Measurements from ENCODE around the gene ORC5. TPM values are rescaled to one million over a fixed set of nuclear protein-coding genes. Genes with fewer than 3 reads are reported as not detected.

The ORC5 gene
- total and polyA plus RNA-seq, 8 donors = 14.4 to 29.4 (median 25.1) TPM

- Histone ChIP-seq H3K27me3 (no peaks in the 10 kb centered on the region), H3K27ac (no peak overlapping the region), H3K36me3 (peaks cover 0 to 34% of the 10 kb centered on the region in 2 donors), H3K9me3 (peaks cover 0 to 2% of the 10 kb centered on the region in 2 donors), H3K4me1 (no peaks in the 10 kb centered on the region), H3K4me3 (no peak overlapping the region)
- TF ChIP-seq CTCF (IDR thresholded peaks at IDR 0.05) = no peak
- ATAC-seq (no peak), DNase-seq (no peak)
- intact Hi-C loops (cut with DNase I) = no loop called here
Observed at GRCh38 chr7:104124893-104125477, 82.8 kb downstream of the ORC5 start.

- H3K27me3 ChIP-seq = no peaks in the 10 kb centered on the region
- H3K27ac ChIP-seq = no peak overlapping the region
- H3K36me3 ChIP-seq = peaks cover 0 to 32% of the 10 kb centered on the region in 2 donors
- H3K9me3 ChIP-seq = peaks cover 0 to 2% of the 10 kb centered on the region in 2 donors
- intact Hi-C loops (cut with DNase I) = no loop called here
- DNase-seq (no peak), ATAC-seq (no peak)
- no peak overlapping the region for H3K4me3 ChIP-seq
- TF ChIP-seq CTCF (IDR thresholded peaks at IDR 0.05) = no peak
- no peaks in the 10 kb centered on the region for H3K4me1 ChIP-seq
Observed at GRCh38 chr7:104124469-104124868, 83.3 kb downstream of the ORC5 start.

GRCh38 chr7:104123786-104124185, 84.0 kb downstream of the ORC5 start:
- no peak for DNase-seq
- Histone ChIP-seq H3K4me3 (no peak overlapping the region), H3K36me3 (peaks cover 0 to 27% of the 10 kb centered on the region in 2 donors), H3K9me3 (peaks cover 0 to 2% of the 10 kb centered on the region in 2 donors), H3K27me3 (no peaks in the 10 kb centered on the region), H3K4me1 (no peaks in the 10 kb centered on the region), H3K27ac (no peak overlapping the region)
- no peak for ATAC-seq
- intact Hi-C loops (cut with DNase I) = no loop called here
- no peak for TF ChIP-seq CTCF (IDR thresholded peaks at IDR 0.05)

- H3K36me3 ChIP-seq = no peaks in the 10 kb centered on the region
- TF ChIP-seq CTCF (IDR thresholded peaks at IDR 0.05) = no peak
- H3K27ac ChIP-seq = no peak overlapping the region
- intact Hi-C loops (cut with DNase I) = no loop called here
- no peaks in the 10 kb centered on the region for H3K4me1 ChIP-seq
- H3K9me3 ChIP-seq = no peaks in the 10 kb centered on the region
- DNase-seq = no peak
- no peak overlapping the region for H3K4me3 ChIP-seq
- no peak for ATAC-seq
- H3K27me3 ChIP-seq = no peaks in the 10 kb centered on the region
Observed at GRCh38 chr7:104113788-104114187, 94.0 kb downstream of the ORC5 start.

- Histone ChIP-seq H3K36me3 (no peaks in the 10 kb centered on the region), H3K27ac (no peak overlapping the region), H3K4me3 (no peak overlapping the region), H3K4me1 (no peaks in the 10 kb centered on the region), H3K27me3 (no peaks in the 10 kb centered on the region), H3K9me3 (no peaks in the 10 kb centered on the region)
- DNase-seq (no peak), ATAC-seq (no peak)
- intact Hi-C loops (cut with DNase I) = no loop called here
- TF ChIP-seq CTCF (IDR thresholded peaks at IDR 0.05) = no peak
Observed at GRCh38 chr7:104112623-104113022, 95.2 kb downstream of the ORC5 start.

Data from left lung (tissue), 10 donors.